GM21723 (cell line): ENCODE measurements around the gene TMEM151A.
"Not testable (repeated sequence)": the region's sequence is repeated elsewhere in the genome, so short reads cannot be mapped to it uniquely, and the experiment has no call there.

Source experiments
- ATAC-seq: cut with Tn5 transposase; IDR thresholded peaks from one replicate; pipeline ENCODE4 v1.9.1; 2021; ENCODE audit warnings: mild to moderate bottlenecking, moderate library complexity; ENCODE audit not compliant: unreplicated experiment

Gene TMEM151A

GRCh38 chr11:66320289-66320688 is 28.6 kb downstream of the TMEM151A start:
- ATAC-seq, result not testable (repeated sequence)

DNA sequence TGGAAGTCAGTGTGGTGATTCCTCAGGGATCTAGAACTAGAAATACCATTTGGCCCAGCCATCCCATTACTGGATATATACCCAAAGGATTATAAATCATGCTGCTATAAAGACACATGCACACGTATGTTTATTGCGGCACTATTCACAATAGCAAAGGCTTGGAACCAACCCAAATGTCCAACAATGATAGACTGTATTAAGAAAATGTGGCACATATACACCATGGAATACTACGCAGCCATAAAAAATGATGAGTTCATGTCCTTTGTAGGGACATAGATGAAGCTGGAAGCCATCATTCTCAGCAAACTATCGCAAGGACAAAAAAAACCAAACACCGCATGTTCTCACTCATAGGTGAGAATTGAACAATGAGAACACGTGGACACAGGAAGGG is 29.1 kb downstream of the TMEM151A start:
- ATAC-seq, result not testable (repeated sequence)

- no peak for ATAC-seq
Observed at GRCh38 chr11:66321606-66322005, 29.9 kb downstream of the TMEM151A start.

GRCh38 chr11:66322732-66323427 is 31.2 kb downstream of the TMEM151A start:
- ATAC-seq, result no peak

DNA sequence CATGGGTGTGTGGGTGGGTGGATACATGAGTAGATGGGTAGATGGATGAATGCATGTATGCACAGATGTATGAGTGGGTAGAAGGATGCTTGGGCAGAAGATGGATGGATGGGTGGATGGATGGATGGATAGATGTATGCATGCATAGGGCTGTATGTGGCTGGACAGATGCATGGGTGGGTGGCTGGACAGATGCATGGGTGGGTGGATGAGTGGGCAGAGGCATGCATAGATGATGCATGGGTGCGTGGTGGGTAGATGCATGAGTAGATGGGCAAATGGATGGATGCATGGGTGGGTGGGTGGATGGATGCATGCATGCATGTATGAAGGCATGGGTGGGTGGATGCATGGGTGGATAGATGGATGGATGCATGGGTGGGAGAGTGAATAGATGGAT is 32.0 kb downstream of the TMEM151A start:
- no peak for ATAC-seq

- ATAC-seq, result no peak
Observed at GRCh38 chr11:66324664-66325063, 33.0 kb downstream of the TMEM151A start.

- ATAC-seq, result no peak
Observed at GRCh38 chr11:66325263-66325671, 33.6 kb downstream of the TMEM151A start.

GRCh38 chr11:66326261-66327111 is 34.8 kb downstream of the TMEM151A start:
- ATAC-seq, result no peak

DNA sequence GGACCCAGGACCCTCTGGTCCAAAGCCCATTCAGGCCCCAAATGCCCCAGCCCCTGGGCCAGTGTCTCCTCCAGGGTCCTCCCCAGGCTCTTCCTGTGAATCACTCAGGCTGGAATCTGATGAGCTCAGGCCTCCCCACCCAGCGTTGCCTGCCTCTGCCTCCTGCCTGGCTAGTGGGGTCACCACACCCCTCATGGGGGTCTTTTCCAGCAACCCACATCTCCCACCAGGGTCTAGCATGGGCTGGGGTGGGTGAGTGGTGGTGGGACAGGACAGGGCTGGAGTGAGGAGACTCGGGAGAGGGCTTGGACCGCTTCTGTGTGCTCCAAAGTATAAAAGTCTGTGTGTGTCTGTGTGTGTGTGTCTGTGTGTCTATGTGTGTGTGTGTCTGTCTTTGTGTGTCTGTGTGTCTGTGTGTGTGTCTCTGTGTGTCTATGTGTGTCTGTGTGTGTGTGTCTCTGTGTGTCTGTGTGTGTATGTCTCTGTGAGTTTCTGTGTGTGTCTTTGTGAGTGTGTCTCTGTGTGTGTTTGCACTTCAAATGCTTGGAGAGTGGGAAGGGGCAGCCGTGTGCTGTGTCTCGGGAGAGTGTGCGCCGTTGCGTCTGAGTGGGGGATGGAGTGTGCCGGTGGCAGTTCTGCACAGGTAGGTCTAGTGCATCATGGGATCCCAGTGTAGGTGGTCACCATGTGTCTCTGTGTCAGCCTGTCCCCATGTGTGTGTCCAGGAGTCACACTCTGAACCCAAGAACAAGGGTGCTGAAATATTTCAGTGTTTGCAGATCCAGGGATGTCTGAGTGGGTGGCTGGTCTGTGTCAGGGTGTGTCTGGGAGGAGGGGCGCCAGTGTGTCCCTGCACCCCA is 35.7 kb downstream of the TMEM151A start:
- no peak for ATAC-seq

DNA sequence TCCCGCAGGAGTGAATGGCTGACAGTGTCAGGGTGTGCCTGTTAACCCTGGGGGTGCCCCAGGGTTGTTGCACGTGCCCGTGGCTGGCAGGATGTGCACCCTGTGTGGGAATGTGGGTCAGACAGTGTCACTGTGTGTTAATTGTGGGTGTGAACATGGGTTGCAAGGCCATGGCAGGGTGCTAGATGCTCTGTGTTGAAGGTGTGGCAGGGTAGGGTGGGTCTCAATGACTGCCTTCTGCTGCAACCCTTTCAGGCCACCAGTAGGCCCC is 36.3 kb downstream of the TMEM151A start:
- ATAC-seq, result no peak

DNA sequence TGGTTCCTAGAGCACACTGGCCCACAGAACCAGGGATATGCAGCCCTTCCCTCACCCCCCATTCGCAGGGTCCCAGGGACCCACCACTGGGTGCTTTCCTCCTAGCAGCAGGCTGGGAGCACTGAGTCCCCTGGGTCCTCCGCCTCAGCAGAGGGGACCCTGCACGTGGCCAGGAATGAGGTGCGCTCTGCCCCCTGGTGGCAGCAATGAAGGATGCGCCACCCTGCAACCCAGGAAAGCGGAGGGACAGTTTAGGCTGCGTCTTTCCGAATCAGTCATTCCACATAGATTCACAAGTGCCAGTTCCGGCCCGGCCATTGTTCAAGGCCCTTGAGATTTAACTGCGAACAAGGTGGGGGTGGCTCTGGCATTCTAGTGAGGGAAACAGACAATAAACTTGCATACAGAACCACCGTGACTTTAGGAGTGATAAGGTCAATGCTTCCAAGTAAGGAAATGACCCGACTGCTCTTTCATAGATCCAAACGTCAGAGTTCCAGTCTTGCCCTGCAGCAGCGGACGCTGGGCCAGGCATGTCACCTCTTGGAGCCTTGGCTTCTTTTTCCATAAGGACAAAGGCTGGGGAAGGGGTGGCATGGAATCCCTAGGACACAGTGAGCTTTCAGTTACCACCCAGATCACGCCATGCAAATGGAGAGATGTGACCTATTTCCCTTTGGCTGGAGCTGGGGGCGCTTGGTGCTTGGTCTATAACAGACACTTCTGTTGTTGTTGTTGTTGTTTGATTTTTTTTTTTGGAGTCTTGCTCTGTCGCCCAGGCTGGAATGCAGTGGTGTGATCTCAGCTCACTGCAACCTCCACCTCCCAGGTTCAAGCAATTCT is 36.8 kb downstream of the TMEM151A start:
- peak; percentile 72 for ATAC-seq

DNA sequence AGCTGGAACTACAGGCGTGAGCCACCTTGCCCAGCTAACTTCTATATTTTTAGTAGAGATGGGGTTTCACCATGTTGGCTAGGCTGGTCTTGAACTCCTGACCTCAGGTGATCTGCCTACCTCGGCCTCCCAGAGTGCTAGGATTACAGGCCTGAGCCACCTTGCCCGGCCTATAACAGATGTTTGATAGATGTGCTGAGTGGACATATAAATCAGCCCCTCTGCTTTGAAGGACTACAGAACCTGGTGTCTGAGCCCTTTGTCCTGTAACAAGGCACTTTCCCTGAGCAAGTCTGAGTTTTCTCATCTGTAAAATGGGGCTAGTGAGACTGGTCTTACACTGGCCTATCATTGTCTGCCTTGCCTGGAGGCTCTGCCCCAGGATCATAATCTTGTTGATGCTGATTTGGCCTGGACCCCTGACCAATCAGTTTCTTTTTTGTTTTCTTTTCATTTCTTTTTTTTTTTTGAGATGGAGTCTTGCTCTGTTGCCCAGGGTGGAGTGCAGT is 37.5 kb downstream of the TMEM151A start:
- ATAC-seq, result no peak

- no peak for ATAC-seq
Observed at GRCh38 chr11:66330931-66331330, 39.2 kb downstream of the TMEM151A start.

DNA sequence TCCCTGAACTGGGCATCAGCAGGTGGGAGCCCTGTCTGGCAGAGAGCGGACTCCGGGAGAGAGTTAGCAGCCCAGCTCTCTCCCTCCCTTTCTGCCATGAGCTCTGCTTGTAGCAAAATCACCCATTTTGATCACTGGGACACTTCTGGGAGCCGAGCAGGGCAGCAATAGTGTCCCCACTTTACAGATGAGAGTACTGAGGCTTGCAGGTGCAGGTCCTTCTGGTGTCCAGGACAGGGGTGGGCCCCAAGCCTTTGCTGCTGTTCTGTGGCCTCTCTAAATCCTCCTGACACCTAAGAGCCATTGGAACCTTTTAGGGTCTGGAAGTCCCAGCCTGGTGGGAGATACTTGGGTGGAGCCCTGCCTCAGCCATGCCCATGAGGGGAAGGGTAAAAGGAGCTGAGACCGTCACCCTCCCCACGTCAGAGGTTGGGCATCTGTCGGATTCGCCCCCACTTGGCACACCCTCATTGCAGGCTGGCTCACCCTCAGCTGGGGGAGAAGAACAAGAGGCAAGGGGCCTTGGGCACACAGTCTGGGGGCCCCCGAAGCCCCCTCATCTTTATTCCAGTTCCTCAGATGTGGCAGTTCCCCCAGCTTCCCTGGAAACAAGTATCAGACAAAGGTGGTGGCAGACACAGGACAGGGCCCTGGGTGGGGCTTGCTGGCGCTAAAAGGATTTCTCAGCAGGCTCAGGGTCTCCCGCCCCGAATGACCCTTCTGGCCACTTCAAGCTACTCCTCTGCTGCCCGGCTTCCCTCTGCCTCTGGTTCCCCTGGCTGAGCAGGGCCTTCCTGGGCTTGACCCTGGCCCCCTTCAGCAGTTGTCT is 40.1 kb downstream of the TMEM151A start:
- no peak for ATAC-seq

DNA sequence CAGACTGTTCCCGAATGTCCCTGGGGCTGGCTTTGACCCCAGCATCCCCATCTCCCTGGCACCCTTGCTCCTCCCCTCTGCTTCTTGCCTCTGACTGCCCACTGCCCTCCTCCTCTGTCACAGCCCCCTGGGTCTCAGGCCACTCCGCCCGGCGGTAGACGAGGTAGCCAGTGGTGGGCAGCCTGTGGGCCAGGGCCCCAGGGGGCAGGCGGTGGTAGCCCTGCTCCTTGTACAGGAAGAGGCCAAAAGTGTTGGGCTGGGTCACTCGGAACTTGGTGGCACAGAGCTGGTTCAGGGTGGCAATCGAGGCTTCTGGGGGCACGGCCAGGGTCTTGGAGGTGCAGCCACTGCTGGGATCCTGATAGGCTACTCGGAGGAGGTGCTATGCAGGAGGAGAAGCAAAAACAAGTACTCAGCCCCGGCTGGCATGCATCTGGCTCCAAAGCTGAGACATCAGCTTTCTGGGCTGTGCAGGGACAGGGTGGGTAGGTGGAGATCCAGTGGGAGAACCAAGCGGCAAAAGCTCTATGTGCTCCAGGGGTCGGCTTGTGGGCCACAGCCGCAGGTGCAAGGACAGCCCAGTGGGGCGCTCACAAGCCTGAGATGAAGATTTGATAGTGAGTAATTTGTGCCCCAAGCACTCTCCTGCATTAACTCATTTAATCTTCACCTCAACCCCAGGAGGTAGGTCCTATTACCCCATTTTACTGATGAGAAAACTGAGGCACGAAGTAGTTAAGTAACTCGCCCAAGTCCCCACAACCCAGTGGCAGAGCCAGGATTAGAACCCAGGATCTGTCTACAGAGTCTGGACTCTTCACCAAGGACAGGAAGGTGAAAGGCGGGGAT is 40.9 kb downstream of the TMEM151A start:
- ATAC-seq, result no peak

DNA sequence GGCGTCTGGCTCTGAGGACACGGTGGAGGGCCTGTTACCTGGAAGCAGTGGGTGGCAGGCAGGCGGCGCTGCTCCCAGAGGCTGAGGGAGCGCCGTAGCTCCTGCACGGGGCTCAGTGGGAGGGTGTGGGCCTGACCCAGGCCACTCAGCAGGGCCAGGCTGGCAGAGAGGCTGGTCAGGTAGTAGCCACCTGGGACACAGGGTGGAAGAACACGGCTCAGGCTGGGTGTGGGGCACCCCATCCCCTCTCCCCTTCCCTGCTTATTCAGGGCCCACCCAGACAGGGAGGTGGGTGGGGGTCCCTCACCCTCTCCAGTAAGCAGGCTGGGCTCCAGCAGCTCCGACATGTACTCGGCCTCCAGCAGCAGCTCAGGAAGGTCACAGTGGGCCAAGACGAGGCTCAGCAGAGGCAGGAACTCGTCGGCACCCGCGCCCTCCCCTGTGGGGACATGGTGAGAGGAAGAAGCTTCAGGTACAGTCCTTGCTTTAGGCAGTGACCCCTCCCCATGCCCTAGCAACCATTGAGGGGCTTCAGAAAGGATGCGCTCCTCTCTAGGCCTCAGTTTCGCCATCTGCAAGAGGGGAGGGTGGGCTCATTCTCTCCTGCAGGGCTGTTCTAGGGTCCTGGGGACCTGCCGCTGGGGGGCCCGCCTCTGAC is 41.7 kb downstream of the TMEM151A start:
- ATAC-seq, result no peak

GRCh38 chr11:66333896-66334604 is 42.4 kb downstream of the TMEM151A start:
- ATAC-seq, result no peak
